Activated CD4-positive, alpha-beta memory T cell treated with anti-CD3 and anti-CD28 coated beads for 36 hours (primary cell): ENCODE results near the gene SOCS2. TPM values are rescaled to one million over a fixed set of nuclear protein-coding genes. Genes with fewer than 3 reads are reported as not detected.

Source experiments
- CTCF ChIA-PET: fragments of 350-600 bp; sonication (Branson Sonifier 250); formaldehyde crosslinking; loops from one replicate; lab custom pipeline; 2021; ENCODE audit warnings: antibody characterized with exemption, inconsistent platforms; lab: Charles Lee
- POLR2A ChIA-PET: fragments of 350-600 bp; sonication (Branson Sonifier 250); formaldehyde crosslinking; loops from one replicate; lab custom pipeline; 2021; ENCODE audit warnings: antibody characterized with exemption; lab: Charles Lee
- DNase-seq: peaks from one replicate; pipeline ENCODE4 v3.0.0-alpha.2; 2020
- H3K27ac Mint-ChIP-seq: one replicate; pipeline ENCODE4 v1.8.0; 2021; ENCODE audit warnings: mixed read lengths
- H3K27me3 Mint-ChIP-seq: one replicate; pipeline ENCODE4 v1.8.0; 2021; ENCODE audit warnings: mixed read lengths
- H3K36me3 Mint-ChIP-seq: one replicate; pipeline ENCODE4 v1.8.0; 2021; ENCODE audit warnings: mixed read lengths
- H3K4me1 Mint-ChIP-seq: one replicate; pipeline ENCODE4 v1.8.0; 2021; ENCODE audit warnings: low read depth, mixed read lengths
- H3K4me3 Mint-ChIP-seq: one replicate; pipeline ENCODE4 v1.8.0; 2021; ENCODE audit warnings: mild to moderate bottlenecking, mixed read lengths
- H3K9me3 Mint-ChIP-seq: one replicate; pipeline ENCODE4 v1.8.0; 2021; ENCODE audit warnings: mixed read lengths
- intact Hi-C: fragments of 100-400 bp; cut with micrococcal nuclease; formaldehyde crosslinking; loops from one replicate; pipeline ENCODE4 v1.15.1; 2023
- total RNA-seq, 2 experiments: library from RNA; stranded (reverse); gene quantifications; one replicate each; pipeline ENCODE4 v1.2.3, GENCODE V29; 2021

Gene SOCS2
- total RNA-seq, 2 experiments from 2014 or later, result 22.9 to 23.1 TPM

DNA sequence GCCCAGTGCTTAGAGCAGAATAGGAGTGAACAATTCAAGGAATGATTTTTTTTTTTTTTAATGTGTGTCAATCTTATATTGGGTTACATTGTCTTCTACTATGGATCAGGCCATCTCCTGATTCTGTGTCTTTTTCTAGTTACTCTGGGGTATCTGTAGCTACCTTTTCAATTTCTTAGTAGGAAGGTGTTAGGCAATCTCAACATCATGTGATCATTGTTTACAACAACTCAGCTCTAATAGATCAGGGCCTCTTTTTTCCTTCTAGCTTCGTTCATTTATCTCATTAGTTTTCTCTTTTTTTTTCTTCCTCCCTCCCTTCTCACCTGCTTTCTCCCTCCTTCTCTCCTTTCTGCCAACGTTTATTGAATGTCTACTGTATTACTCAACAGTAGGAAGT lies 8.9 kb downstream of the SOCS2 start:
- no peak for DNase-seq
- no peak overlapping the region for H3K27ac Mint-ChIP-seq
- ChIA-PET POLR2A (interaction anchor here (1.3 kb wide), 1 partner anchor 10 kb away, joined by 7 read pairs; the partner anchor contains the start of gene SOCS2), CTCF (interaction anchor here (0.6 to 1.1 kb wide), 4 partner anchors 12 to 873 kb away, joined by 3 to 6 read pairs (median 4); no protein-coding TSS in a partner anchor)
- no peak overlapping the region for H3K4me3 Mint-ChIP-seq
- H3K27me3 Mint-ChIP-seq, result no peaks in the 10 kb centered on the region
- H3K9me3 Mint-ChIP-seq, result no peaks in the 10 kb centered on the region
- H3K4me1 Mint-ChIP-seq, result peaks cover 13% of the 10 kb centered on the region
- H3K36me3 Mint-ChIP-seq, result peaks cover 26% of the 10 kb centered on the region
- intact Hi-C loops, result no loop called here

DNA sequence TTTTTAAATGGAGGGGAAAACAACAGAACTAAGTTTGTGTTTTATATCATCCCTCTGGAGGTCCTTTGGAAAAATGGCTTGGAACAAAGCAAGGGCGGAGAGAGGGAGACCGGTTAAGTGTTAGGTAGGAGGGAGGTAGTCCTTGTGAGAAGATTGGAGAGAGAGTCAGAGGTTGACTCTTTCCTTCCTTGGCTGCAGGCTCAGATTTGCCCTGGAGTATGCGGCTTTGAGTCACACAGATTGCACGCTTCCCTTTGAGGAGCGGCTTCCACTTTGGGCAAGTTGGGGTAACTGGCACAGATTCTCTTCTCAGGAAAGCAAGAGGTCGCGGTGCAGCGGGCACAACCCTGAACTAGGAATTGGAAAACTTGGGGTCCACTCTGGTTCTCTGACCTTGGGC lies 9.9 kb downstream of the SOCS2 start:
- Mint-ChIP-seq H3K27ac (no peak overlapping the region), H3K27me3 (no peaks in the 10 kb centered on the region), H3K36me3 (peaks cover 20% of the 10 kb centered on the region), H3K4me1 (peaks cover 4% of the 10 kb centered on the region), H3K4me3 (no peak overlapping the region), H3K9me3 (no peaks in the 10 kb centered on the region)
- intact Hi-C loops, result no loop called here
- DNase-seq, result no peak
- ChIA-PET POLR2A (no interaction called here), CTCF (interaction anchor here (1.1 to 1.6 kb wide), 2 partner anchors 8 to 520 kb away, joined by 3 read pairs; no protein-coding TSS in a partner anchor)

DNA sequence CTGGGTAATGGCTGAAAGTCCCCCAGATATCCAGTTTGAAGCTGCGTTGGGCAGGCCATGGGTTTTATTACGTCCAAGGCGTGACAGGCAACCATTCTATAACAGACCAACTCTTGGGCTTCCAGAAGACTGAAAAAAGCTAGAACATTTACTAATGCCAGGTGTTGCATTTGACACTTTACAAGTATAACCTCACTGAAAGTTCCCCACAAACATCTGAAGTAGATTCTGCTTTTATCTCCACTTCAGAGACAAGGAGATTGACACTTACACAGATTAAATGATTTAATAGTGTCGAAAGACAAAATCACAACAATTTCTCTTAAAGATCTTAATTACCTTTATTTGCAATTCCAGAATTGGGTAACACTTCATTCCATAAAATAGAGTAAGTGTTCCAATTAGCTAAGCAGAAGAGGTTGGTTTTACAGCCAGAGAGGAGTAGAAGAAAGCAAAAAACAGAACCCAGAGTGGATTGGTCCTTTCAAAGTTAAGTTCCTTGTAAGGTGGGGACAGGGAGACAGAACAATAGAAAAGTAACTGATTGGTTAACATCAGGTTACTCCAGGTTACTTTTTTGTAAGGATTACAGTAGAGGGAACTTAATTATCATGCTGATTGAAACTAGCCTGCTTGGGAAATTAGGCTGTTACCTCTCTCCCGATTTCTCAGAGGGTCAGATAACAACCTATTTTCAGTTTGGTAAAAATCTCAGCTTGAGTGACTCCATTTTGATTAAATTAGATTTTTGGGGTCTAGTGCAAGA lies 11.3 kb downstream of the SOCS2 start:
- H3K27me3 Mint-ChIP-seq, result peaks cover 2% of the 10 kb centered on the region
- ChIA-PET POLR2A (no interaction called here), CTCF (interaction anchor here (1.1 to 1.6 kb wide), 2 partner anchors 10 to 518 kb away, joined by 3 read pairs; no protein-coding TSS in a partner anchor)
- no peak for DNase-seq
- H3K4me1 Mint-ChIP-seq, result peaks cover 4% of the 10 kb centered on the region
- intact Hi-C loops, result no loop called here
- no peaks in the 10 kb centered on the region for H3K9me3 Mint-ChIP-seq
- H3K27ac Mint-ChIP-seq, result no peak overlapping the region
- H3K36me3 Mint-ChIP-seq, result peaks cover 17% of the 10 kb centered on the region
- no peak overlapping the region for H3K4me3 Mint-ChIP-seq

DNA sequence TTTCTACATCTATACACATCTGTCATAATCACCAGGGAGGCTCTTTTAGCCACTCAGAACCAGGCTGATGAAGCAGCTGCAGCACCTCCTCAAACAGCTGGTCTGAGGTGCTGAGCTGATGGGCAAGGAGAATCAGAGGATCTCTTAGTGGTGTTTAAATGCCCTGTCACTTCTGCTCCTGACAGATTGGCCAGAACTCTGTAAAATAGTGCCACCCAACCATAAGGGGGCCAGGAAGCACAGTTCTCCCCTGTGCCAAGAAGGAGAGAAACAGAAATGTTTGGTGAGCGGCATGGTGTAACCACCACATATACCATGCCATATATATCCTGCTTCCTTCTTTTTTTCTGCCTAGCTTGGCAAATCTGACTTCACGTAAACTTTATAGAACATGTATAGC lies 12.8 kb downstream of the SOCS2 start:
- ChIA-PET CTCF (interaction anchor here (0.6 kb wide), 1 partner anchor 517 kb away, joined by 3 read pairs; no protein-coding TSS in a partner anchor), POLR2A (no interaction called here)
- Mint-ChIP-seq H3K27ac (no peak overlapping the region), H3K4me3 (no peak overlapping the region), H3K4me1 (peaks cover 2% of the 10 kb centered on the region), H3K9me3 (no peaks in the 10 kb centered on the region), H3K36me3 (peaks cover 9% of the 10 kb centered on the region), H3K27me3 (peaks cover 10% of the 10 kb centered on the region)
- intact Hi-C loops, result no loop called here
- DNase-seq, result no peak

DNA sequence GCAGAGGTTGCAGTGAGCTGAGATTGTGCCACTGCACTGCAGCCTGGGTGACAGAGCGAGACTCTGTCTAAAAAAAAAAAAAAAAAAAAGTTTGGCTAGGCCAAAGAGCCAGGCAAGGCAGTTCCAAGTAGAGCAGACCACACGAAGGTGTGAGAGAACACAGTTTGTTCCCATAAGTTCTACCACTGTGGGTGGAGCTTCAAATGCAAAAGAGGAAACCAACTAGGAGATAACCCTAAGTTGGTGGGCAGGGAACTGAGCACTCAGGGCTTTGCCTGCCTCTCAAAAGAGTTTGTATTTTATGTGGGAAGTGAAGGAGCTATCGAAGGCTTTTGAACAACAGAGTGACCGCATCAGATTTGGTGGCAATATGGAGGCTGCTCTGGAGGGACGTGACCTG lies 15.1 kb downstream of the SOCS2 start:
- POLR2A ChIA-PET, result no interaction called here
- intact Hi-C loops, result no loop called here
- Mint-ChIP-seq H3K9me3 (no peaks in the 10 kb centered on the region), H3K27me3 (peaks cover 25% of the 10 kb centered on the region), H3K4me1 (peaks cover 15% of the 10 kb centered on the region), H3K27ac (no peak overlapping the region), H3K4me3 (no peak overlapping the region), H3K36me3 (no peaks in the 10 kb centered on the region)
- no peak for DNase-seq
- CTCF ChIA-PET, result interaction anchor here (1.0 kb wide), 1 partner anchor 14 kb away, joined by 4 read pairs; no protein-coding TSS in a partner anchor

DNA sequence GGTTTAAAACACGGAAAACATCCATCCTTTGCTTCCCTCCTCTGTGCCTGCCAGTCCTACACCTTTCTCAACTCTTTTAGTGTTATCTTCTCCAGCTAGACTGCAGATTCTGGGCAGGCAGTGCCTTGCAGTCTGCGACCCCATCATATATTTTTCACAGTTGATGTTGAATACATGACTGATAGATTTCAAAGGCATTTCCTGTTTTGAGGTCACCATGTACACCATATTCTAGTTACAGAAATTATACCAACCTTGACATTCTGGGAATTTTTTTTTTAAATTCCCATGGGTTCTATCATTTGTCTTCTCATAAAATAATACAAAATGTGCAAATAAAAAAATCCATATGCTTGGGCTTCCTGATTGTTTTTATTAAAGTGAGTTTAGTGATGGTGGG lies 16.6 kb downstream of the SOCS2 start:
- POLR2A ChIA-PET, result no interaction called here
- no peak for DNase-seq
- H3K27me3 Mint-ChIP-seq, result peaks cover 32% of the 10 kb centered on the region
- CTCF ChIA-PET, result interaction anchor here (1.7 kb wide), 1 partner anchor 20 kb away, joined by 5 read pairs; no protein-coding TSS in a partner anchor
- intact Hi-C loops, result no loop called here
- H3K36me3 Mint-ChIP-seq, result peaks cover 3% of the 10 kb centered on the region
- H3K9me3 Mint-ChIP-seq, result no peaks in the 10 kb centered on the region
- peaks cover 15% of the 10 kb centered on the region for H3K4me1 Mint-ChIP-seq
- no peak overlapping the region for H3K4me3 Mint-ChIP-seq
- no peak overlapping the region for H3K27ac Mint-ChIP-seq

DNA sequence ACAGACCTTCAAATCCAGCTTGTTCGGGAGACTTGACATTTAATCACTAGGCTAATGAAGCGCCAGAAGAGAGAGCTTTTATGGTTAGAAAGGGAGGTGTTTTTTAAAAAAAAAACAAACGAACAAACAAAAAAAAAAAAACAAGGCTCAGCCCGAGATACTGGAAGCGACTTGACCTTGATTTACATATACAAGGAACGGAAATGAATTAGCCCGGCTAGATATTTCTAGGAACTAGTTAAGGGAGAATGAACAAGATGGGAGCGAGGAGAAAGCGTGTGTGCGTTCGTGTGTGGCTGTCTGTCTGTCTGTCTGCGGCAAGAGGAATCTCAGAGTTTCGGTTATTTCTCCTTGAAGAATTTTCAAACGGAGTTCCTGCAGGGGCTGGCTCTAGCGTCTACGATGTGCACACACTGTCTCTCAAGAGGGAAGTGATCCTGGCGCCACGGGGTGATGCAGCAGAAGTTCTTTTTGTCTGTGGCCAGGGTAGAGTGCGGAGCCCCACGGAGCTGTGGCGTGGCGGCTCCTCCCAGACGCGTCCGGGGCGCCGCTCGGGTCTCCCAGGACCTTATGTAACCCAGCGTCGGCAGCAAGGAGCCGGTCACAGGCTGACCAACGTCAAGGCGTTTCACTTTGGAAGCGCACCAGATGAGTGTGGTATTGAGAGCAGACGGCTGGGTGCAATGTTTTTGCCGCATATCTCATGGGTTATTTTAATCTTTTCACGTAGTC lies 18.8 kb downstream of the SOCS2 start:
- ChIA-PET CTCF (interaction anchor here (0.9 to 1.9 kb wide), 2 partner anchors 22 to 511 kb away, joined by 3 to 8 read pairs; no protein-coding TSS in a partner anchor), POLR2A (interaction anchor here (0.7 to 2.0 kb wide), 4 partner anchors 18 to 1012 kb away, joined by 3 to 6 read pairs (median 4); no protein-coding TSS in a partner anchor)
- intact Hi-C loops, result loop anchor here (2.0 to 5.0 kb wide), 3 partner anchors 21 to 151 kb away; partner anchors contain the start of gene CRADD
- Mint-ChIP-seq H3K27me3 (peaks cover 38% of the 10 kb centered on the region), H3K36me3 (peaks cover 3% of the 10 kb centered on the region), H3K27ac (no peak overlapping the region), H3K4me3 (peak overlapping the region; percentile 87), H3K9me3 (no peaks in the 10 kb centered on the region), H3K4me1 (peaks cover 15% of the 10 kb centered on the region)
- peak; percentile 48 for DNase-seq

DNA sequence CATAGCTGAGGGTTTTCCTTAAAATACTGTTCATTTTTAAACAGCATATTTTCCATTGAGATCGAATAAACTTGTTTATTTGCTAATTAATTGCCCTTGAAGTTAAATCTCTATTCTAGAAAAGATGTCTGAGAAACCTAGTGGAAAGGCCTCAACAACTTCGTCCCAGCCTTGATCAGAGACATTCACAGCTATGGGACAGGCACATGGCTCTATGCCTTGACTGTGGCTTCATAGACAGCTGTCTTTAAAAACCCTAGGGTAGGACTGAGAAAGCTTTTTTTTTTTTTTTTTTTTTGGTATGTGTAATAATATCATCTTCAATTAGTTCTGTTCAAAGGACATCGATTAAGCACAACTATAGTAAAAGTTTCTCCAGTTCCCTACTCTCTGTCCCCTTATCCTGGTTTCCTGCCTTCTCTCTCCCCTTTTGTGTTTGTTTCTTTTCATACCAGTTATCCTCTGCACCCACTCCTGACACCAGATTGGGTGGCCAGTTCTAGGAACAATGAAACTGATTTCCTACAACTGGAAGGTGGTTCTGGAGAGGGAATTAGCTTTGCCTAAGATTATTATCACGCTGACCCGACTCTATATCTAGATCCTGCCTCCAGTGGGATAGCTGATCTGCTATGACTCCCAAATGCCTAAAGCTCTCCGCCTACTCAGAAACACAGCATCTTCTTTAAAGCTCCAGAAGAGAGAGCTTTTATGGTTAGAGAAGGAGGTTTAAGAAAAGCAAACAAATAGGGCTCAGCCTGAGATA lies 20.3 kb downstream of the SOCS2 start:
- CTCF ChIA-PET, result interaction anchor here (1.1 to 1.9 kb wide), 2 partner anchors 90 to 509 kb away, joined by 3 to 8 read pairs; no protein-coding TSS in a partner anchor
- intact Hi-C loops, result loop anchor here (5.0 kb wide), 2 partner anchors 84 to 149 kb away; partner anchors contain the start of gene CRADD
- no peak for DNase-seq
- POLR2A ChIA-PET, result no interaction called here
- Mint-ChIP-seq H3K36me3 (peaks cover 3% of the 10 kb centered on the region), H3K9me3 (no peaks in the 10 kb centered on the region), H3K4me3 (peak overlapping the region; percentile 22), H3K27ac (no peak overlapping the region), H3K4me1 (peaks cover 15% of the 10 kb centered on the region), H3K27me3 (peaks cover 37% of the 10 kb centered on the region)

DNA sequence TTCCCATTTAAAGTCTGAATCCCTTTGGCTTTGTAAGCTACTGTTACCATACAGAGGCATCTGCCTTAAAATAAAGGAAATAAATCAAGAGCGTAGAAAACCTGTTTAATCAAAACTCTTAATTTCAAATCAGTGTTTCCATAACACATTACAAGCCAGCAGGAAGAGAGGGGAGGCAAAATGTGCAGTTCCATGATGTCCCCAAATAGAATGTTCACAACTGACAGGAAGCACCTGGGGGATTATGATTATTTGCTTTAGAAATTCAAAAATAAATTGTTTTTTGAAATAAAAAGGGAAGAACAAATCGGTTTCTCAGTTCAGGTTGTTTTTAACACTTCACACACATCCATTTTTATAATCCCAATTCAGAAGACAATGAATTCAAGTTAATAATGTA lies 21.4 kb downstream of the SOCS2 start:
- Mint-ChIP-seq H3K9me3 (no peaks in the 10 kb centered on the region), H3K27ac (no peak overlapping the region), H3K4me3 (no peak overlapping the region), H3K27me3 (peaks cover 40% of the 10 kb centered on the region), H3K36me3 (peaks cover 3% of the 10 kb centered on the region), H3K4me1 (peaks cover 13% of the 10 kb centered on the region)
- ChIA-PET CTCF (interaction anchor here (1.5 kb wide), 1 partner anchor 508 kb away, joined by 3 read pairs; no protein-coding TSS in a partner anchor), POLR2A (no interaction called here)
- DNase-seq, result no peak
- intact Hi-C loops, result loop anchor here (5.0 kb wide), 2 partner anchors 83 to 148 kb away; partner anchors contain the start of gene CRADD

DNA sequence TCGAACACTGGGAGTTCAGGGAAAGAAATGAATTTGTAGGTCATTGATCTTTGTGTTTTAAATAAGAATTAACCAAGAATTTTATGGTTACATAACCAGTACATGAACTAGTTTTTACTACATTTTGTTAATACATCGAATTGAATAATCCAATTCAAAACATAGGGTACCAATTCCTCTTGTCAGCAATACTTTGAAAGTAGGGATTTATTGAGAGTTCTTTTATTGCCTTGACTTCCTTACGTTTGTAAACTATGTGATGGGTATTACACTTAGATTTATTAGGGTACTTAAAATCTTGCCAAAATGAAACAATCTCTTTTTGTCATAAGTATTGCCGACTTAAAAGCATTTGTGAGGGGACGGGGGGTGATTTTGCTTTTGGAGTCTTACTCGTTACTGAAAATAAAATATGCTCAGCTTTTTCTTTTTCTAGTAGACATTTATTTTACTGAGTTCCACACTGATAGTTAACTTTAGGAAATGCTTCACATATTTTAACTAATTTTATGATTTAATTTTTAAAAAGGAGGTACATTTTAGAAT lies 22.4 kb downstream of the SOCS2 start:
- no peaks in the 10 kb centered on the region for H3K9me3 Mint-ChIP-seq
- H3K36me3 Mint-ChIP-seq, result peaks cover 3% of the 10 kb centered on the region
- H3K27me3 Mint-ChIP-seq, result peaks cover 36% of the 10 kb centered on the region
- no peak overlapping the region for H3K4me3 Mint-ChIP-seq
- DNase-seq, result no peak
- peaks cover 13% of the 10 kb centered on the region for H3K4me1 Mint-ChIP-seq
- ChIA-PET CTCF (interaction anchor here (0.7 to 1.5 kb wide), 2 partner anchors 97 to 507 kb away, joined by 3 to 4 read pairs; no protein-coding TSS in a partner anchor), POLR2A (no interaction called here)
- intact Hi-C loops, result loop anchor here (5.0 kb wide), 2 partner anchors 82 to 147 kb away; partner anchors contain the start of gene CRADD
- no peak overlapping the region for H3K27ac Mint-ChIP-seq

DNA sequence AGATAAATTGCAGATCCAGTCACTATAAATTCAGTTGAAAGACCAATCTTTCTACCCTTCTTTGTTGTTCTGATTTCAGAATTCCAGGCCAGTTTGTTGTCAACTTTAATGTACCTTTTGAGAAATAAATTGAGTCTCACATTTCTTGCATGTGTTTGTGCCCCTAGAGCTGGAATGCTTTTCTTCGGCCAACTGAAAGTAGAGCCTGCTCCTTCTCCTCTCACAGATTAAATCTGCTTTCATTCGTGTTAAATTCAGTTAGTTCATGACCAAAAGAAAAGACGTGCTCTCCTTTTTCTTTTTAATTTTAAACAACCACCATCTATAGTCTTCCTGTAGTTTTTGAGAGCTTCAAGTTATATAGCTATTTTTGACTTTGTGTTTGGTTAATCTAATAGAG lies 22.9 kb downstream of the SOCS2 start:
- DNase-seq, result no peak
- peaks cover 31% of the 10 kb centered on the region for H3K27me3 Mint-ChIP-seq
- ChIA-PET CTCF (interaction anchor here (1.5 kb wide), 1 partner anchor 507 kb away, joined by 3 read pairs; no protein-coding TSS in a partner anchor), POLR2A (no interaction called here)
- intact Hi-C loops, result no loop called here
- H3K27ac Mint-ChIP-seq, result no peak overlapping the region
- no peaks in the 10 kb centered on the region for H3K9me3 Mint-ChIP-seq
- no peak overlapping the region for H3K4me3 Mint-ChIP-seq
- H3K4me1 Mint-ChIP-seq, result peaks cover 13% of the 10 kb centered on the region
- H3K36me3 Mint-ChIP-seq, result peaks cover 3% of the 10 kb centered on the region
